WTC11 (cell line): ENCODE measurements around the gene CORIN. TPM values are rescaled to one million over a fixed set of nuclear protein-coding genes. Genes with fewer than 3 reads are reported as not detected.

Experiments
- ATAC-seq: fragments of 200-7000 bp; cut with Tn5 transposase; 2 replicates; pipeline ENCODE4 v1.10.0; 2021; ENCODE audit warnings: mild to moderate bottlenecking, moderate library complexity
- CTCF ChIA-PET: fragments of 300-600 bp; sonication (Branson Sonifier 250); formaldehyde crosslinking; loops from one replicate; lab custom pipeline; 2021; ENCODE audit warnings: antibody characterized with exemption; lab: Charles Lee
- POLR2A ChIA-PET: fragments of 350-600 bp; sonication (Branson Sonifier 250); formaldehyde crosslinking; loops from one replicate; lab custom pipeline; 2021; ENCODE audit warnings: antibody characterized with exemption; lab: Charles Lee
- DNase-seq: peaks from one replicate; pipeline ENCODE4 v3.0.0; 2021; ENCODE audit warnings: low spot score
- H3K27ac Mint-ChIP-seq: 2 replicates; pipeline ENCODE4 v1.8.0; 2021; ENCODE audit warnings: mixed read lengths
- H3K27me3 Mint-ChIP-seq: 2 replicates; pipeline ENCODE4 v1.8.0; 2021; ENCODE audit warnings: low read depth, mild to moderate bottlenecking, moderate library complexity, mixed read lengths
- H3K36me3 Mint-ChIP-seq: 2 replicates; pipeline ENCODE4 v1.8.0; 2021; ENCODE audit warnings: mixed read lengths
- H3K4me1 Mint-ChIP-seq: 2 replicates; pipeline ENCODE4 v1.8.0; 2022; ENCODE audit warnings: mixed read lengths
- H3K4me3 Mint-ChIP-seq: 2 replicates; pipeline ENCODE4 v1.8.0; 2021; ENCODE audit warnings: mild to moderate bottlenecking, moderate library complexity, mixed read lengths
- H3K9me3 Mint-ChIP-seq: 2 replicates; pipeline ENCODE4 v1.8.0; 2021; ENCODE audit warnings: mixed read lengths
- CREB1 ChIP-seq: sonication (generic); formaldehyde crosslinking; IDR thresholded peaks from 2 replicates; pipeline ENCODE4 v1.8.0; 2023; ENCODE audit warnings: mild to moderate bottlenecking, missing genetic modification reagents
- CREM ChIP-seq: sonication (generic); formaldehyde crosslinking; IDR thresholded peaks from 2 replicates; pipeline ENCODE4 v1.8.1; 2022; ENCODE audit warnings: mild to moderate bottlenecking, missing genetic modification reagents, moderate library complexity
- EMX1 ChIP-seq: fragments of 250-450 bp; sonication (Bioruptor Pico); IDR thresholded peaks from 2 replicates; pipeline ENCODE4 v1.8.0; 2021; ENCODE audit warnings: mild to moderate bottlenecking
- FOXK1 ChIP-seq: sonication (generic); formaldehyde crosslinking; IDR thresholded peaks from 2 replicates; pipeline ENCODE4 v1.8.0; 2022; ENCODE audit warnings: mild to moderate bottlenecking, moderate library complexity, missing genetic modification reagents
- GRHL2 ChIP-seq: fragments of 250-450 bp; sonication (Bioruptor Pico); IDR thresholded peaks from 2 replicates; pipeline ENCODE4 v1.8.0; 2022; ENCODE audit warnings: mild to moderate bottlenecking, moderate library complexity; ENCODE audit not compliant: insufficient replicate concordance, severe bottlenecking
- HMGA2 ChIP-seq: fragments of 250-450 bp; sonication (Bioruptor Pico); IDR thresholded peaks from 2 replicates; pipeline ENCODE4 v1.4.0; 2021; ENCODE audit warnings: mild to moderate bottlenecking, moderate library complexity
- MAX ChIP-seq: sonication (generic); formaldehyde crosslinking; IDR thresholded peaks from 2 replicates; pipeline ENCODE4 v1.8.0; 2022; ENCODE audit warnings: mild to moderate bottlenecking, missing genetic modification reagents
- MLX ChIP-seq: sonication (generic); formaldehyde crosslinking; IDR thresholded peaks from 2 replicates; pipeline ENCODE4 v1.8.1; 2023; ENCODE audit warnings: mild to moderate bottlenecking, missing genetic modification reagents, moderate library complexity
- NR3C1 ChIP-seq: sonication (generic); formaldehyde crosslinking; conservative IDR thresholded peaks from 2 replicates; pipeline ENCODE4 v1.8.1; 2023; ENCODE audit warnings: low read depth, mild to moderate bottlenecking, missing genetic modification reagents
- RELA ChIP-seq: sonication (generic); formaldehyde crosslinking; IDR thresholded peaks from 2 replicates; pipeline ENCODE4 v1.8.1; 2022; ENCODE audit warnings: missing genetic modification reagents, mild to moderate bottlenecking, borderline replicate concordance
- SP1 ChIP-seq: sonication (generic); formaldehyde crosslinking; conservative IDR thresholded peaks from 2 replicates; pipeline ENCODE4 v1.8.1; 2022; ENCODE audit warnings: missing genetic modification reagents
- TCF7 ChIP-seq: sonication (generic); formaldehyde crosslinking; IDR thresholded peaks from 2 replicates; pipeline ENCODE4 v1.8.0; 2022; ENCODE audit warnings: mild to moderate bottlenecking, low read depth, missing genetic modification reagents, moderate library complexity
- TEAD1 ChIP-seq: sonication (generic); formaldehyde crosslinking; IDR thresholded peaks from 2 replicates; pipeline ENCODE4 v1.8.0; 2022; ENCODE audit warnings: mild to moderate bottlenecking, missing genetic modification reagents
- ZNF138 ChIP-seq: sonication (generic); formaldehyde crosslinking; conservative IDR thresholded peaks from 2 replicates; pipeline ENCODE4 v1.8.1; 2022; ENCODE audit warnings: mild to moderate bottlenecking, moderate library complexity, missing genetic modification reagents
- ZNF232 ChIP-seq: sonication (generic); formaldehyde crosslinking; IDR thresholded peaks from 2 replicates; pipeline ENCODE4 v1.8.0; 2022; ENCODE audit warnings: mild to moderate bottlenecking, missing genetic modification reagents
- ZNF396 ChIP-seq: fragments of 250-450 bp; sonication (Bioruptor Pico); IDR thresholded peaks from 2 replicates; pipeline ENCODE4 v1.8.0; 2021; ENCODE audit warnings: mild to moderate bottlenecking, moderate library complexity, borderline replicate concordance
- ZNF423 ChIP-seq: fragments of 250-450 bp; sonication (Bioruptor Pico); IDR thresholded peaks from 2 replicates; pipeline ENCODE4 v2.1.2; 2022; ENCODE audit warnings: mild to moderate bottlenecking, moderate library complexity
- ZNF512 ChIP-seq: sonication (generic); formaldehyde crosslinking; IDR thresholded peaks from 2 replicates; pipeline ENCODE4 v1.8.1; 2022; ENCODE audit warnings: missing genetic modification reagents, borderline replicate concordance
- total RNA-seq: library from RNA; stranded (reverse); gene quantifications from 3 replicates; pipeline ENCODE4 v1.2.3, GENCODE V29; 2021
- TF ChIP-seq, protein P1 (sequence below): sonication (generic); formaldehyde crosslinking; IDR thresholded peaks from 2 replicates; pipeline ENCODE4 v1.8.1; 2022; ENCODE audit warnings: low read depth, mild to moderate bottlenecking, moderate library complexity, missing genetic modification reagents, borderline replicate concordance
- TF ChIP-seq, protein P2 (sequence below): sonication (generic); formaldehyde crosslinking; IDR thresholded peaks from 2 replicates; pipeline ENCODE4 v1.8.1; 2022; ENCODE audit warnings: low read depth, missing genetic modification reagents, borderline replicate concordance

The CORIN gene
- total RNA-seq, 1 experiment from 2014 or later, result 0.33 TPM

- H3K27ac Mint-ChIP-seq, result no peak overlapping the region
- no peaks in the 10 kb centered on the region for H3K27me3 Mint-ChIP-seq
- ChIA-PET CTCF (interaction anchor here (1.0 kb wide), 1 partner anchor 112 kb away, joined by 4 read pairs; no protein-coding TSS in a partner anchor), POLR2A (no interaction called here)
- peaks cover 6% of the 10 kb centered on the region; the same call in 1 of the 2 replicates for H3K9me3 Mint-ChIP-seq
- H3K4me3 Mint-ChIP-seq, result no peak overlapping the region
- H3K4me1 Mint-ChIP-seq, result no peaks in the 10 kb centered on the region
- TF ChIP-seq TCF7 (CRISPR knock-in tag) (no peak), SP1 (CRISPR knock-in tag) (no peak), ZNF138 (CRISPR knock-in tag) (no peak), EMX1 (CRISPR knock-in tag) (no peak)
- no peaks in the 10 kb centered on the region for H3K36me3 Mint-ChIP-seq
- ATAC-seq (no peak), DNase-seq (no peak)
Observed at GRCh38 chr4:47817275-47817674, 20.6 kb downstream of the CORIN start.

GRCh38 chr4:47816748-47817147 lies 21.1 kb downstream of the CORIN start:
- POLR2A ChIA-PET, result no interaction called here
- H3K36me3 Mint-ChIP-seq, result no peaks in the 10 kb centered on the region
- peaks cover 6% of the 10 kb centered on the region; the same call in 1 of the 2 replicates for H3K9me3 Mint-ChIP-seq
- no peak overlapping the region for H3K4me3 Mint-ChIP-seq
- DNase-seq, result no peak
- no peaks in the 10 kb centered on the region for H3K4me1 Mint-ChIP-seq
- no peaks in the 10 kb centered on the region for H3K27me3 Mint-ChIP-seq
- TF ChIP-seq ZNF232 (no peak), ZNF423 (CRISPR knock-in tag) (no peak), MAX (CRISPR knock-in tag) (no peak), NR3C1 (CRISPR knock-in tag) (no peak), TCF7 (CRISPR knock-in tag) (no peak), FOXK1 (no peak), MLX (CRISPR knock-in tag) (no peak), CREM (CRISPR knock-in tag) (no peak), TEAD1 (CRISPR knock-in tag) (no peak), GRHL2 (CRISPR knock-in tag) (no peak), HMGA2 (CRISPR knock-in tag) (no peak), ZNF512 (CRISPR knock-in tag) (no peak), ZNF396 (CRISPR knock-in tag) (no peak), RELA (CRISPR knock-in tag) (no peak), CREB1 (CRISPR knock-in tag) (no peak)
- TF ChIP-seq, protein P1, sequence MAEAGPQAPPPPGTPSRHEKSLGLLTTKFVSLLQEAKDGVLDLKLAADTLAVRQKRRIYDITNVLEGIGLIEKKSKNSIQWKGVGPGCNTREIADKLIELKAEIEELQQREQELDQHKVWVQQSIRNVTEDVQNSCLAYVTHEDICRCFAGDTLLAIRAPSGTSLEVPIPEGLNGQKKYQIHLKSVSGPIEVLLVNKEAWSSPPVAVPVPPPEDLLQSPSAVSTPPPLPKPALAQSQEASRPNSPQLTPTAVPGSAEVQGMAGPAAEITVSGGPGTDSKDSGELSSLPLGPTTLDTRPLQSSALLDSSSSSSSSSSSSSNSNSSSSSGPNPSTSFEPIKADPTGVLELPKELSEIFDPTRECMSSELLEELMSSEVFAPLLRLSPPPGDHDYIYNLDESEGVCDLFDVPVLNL (CRISPR knock-in tag), result no peak
- TF ChIP-seq, protein P2, sequence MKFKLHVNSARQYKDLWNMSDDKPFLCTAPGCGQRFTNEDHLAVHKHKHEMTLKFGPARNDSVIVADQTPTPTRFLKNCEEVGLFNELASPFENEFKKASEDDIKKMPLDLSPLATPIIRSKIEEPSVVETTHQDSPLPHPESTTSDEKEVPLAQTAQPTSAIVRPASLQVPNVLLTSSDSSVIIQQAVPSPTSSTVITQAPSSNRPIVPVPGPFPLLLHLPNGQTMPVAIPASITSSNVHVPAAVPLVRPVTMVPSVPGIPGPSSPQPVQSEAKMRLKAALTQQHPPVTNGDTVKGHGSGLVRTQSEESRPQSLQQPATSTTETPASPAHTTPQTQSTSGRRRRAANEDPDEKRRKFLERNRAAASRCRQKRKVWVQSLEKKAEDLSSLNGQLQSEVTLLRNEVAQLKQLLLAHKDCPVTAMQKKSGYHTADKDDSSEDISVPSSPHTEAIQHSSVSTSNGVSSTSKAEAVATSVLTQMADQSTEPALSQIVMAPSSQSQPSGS (CRISPR knock-in tag), result no peak
- TF ChIP-seq, all 79 proteins: peak for 0
- H3K27ac Mint-ChIP-seq, result no peak overlapping the region
- CTCF ChIA-PET, result interaction anchor here (1.0 kb wide), 1 partner anchor 112 kb away, joined by 4 read pairs; no protein-coding TSS in a partner anchor
- no peak for ATAC-seq
